HG03135 (cell line): ENCODE measurements around the gene PEX11G.

Experiments
- ATAC-seq: cut with Tn5 transposase; IDR thresholded peaks from one replicate; pipeline ENCODE4 v1.9.1; 2021; ENCODE audit warnings: mild to moderate bottlenecking, moderate library complexity; ENCODE audit not compliant: unreplicated experiment

Gene PEX11G

GRCh38 chr19:7522072-7522922 is 33.5 kb upstream of the PEX11G start, which contains the start of gene MCOLN1:
MCOLN1 (plus strand) TSS chr19:7522624; CDS start chr19:7522751, 127 bp downstream.
- ATAC-seq, result peak; percentile 69

- no peak for ATAC-seq
These were observed 32.8 kb upstream of the PEX11G start for GRCh38 chr19:7521551-7522071.

DNA sequence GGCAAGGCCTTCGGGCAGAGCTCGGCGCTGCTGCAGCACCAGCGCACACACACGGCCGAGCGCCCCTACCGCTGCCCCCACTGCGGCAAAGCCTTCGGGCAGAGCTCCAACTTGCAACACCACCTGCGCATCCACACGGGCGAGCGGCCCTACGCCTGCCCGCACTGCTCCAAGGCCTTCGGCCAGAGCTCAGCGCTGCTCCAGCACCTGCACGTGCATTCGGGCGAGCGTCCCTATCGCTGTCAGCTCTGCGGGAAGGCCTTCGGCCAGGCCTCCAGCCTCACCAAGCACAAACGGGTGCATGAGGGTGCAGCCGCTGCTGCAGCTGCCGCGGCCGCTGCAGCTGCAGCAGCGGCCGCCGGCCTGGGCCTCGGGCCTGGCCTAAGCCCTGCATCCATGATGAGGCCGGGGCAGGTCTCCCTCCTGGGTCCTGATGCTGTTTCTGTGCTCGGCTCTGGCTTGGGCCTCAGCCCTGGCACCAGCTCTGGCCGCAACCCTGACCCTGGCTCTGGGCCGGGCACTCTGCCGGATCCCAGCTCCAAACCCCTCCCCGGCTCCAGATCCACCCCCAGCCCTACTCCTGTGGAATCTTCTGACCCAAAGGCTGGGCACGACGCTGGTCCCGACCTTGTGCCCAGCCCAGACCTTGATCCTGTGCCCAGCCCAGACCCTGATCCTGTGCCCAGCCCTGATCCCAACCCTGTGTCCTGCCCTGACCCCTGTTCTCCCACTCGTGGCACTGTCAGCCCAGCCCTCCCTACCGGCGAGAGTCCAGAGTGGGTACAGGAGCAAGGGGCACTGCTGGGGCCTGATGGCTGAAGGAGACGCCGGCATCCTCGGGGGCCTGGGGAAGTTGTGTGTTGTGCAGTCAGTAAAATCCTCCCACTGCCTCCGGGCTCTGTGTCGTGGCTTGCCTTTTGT is 31.6 kb upstream of the PEX11G start:
- ATAC-seq, result no peak

- ATAC-seq, result no peak
These were observed 30.7 kb upstream of the PEX11G start for GRCh38 chr19:7519361-7520130.

DNA sequence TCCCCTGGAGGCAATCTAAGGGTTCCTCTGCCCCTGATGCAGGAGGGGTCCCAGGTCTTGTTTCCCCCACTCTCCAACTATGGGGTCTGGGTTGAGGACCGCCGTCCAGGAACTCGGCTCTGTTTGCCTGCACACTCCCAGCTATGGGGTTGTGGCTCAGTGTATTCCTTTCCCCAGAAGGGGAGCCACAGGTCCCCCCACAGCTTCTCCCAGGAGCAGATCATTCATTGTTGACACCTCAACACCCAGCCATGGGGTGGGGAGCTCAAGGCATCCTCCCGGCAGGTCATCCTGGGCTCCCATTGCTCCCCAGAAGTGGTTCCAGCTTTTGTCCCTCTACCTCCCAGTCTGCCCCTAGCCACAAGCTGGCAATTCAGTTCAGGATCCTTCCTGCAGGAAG is 28.0 kb upstream of the PEX11G start:
- no peak for ATAC-seq

DNA sequence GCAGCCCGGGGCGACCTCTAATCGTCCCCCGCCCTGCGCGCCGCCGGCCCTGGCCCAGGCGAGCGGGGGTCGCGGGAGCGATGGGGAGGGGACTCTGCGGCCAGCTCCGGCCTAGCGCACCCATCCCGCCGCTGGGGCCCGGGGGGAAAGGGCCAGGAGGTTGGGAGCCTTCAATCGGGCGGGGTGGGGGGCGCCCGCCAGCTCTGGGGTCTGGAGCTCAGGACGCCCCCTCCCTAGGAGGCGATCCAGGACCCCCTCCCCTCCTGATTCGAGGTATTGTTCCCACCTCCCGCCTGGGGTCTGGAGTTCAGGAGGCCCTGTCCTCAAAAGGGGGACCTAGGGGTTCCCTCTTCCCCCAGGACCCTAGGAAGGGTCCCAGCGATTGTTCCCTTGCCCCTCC is 27.5 kb upstream of the PEX11G start:
- no peak for ATAC-seq

- ATAC-seq, result no peak
These were observed 26.9 kb upstream of the PEX11G start, which contains the start of gene ZNF358 for GRCh38 chr19:7515645-7516151. ZNF358 (plus strand) TSS chr19:7516103; CDS start chr19:7519243, 3,140 bp downstream.

DNA sequence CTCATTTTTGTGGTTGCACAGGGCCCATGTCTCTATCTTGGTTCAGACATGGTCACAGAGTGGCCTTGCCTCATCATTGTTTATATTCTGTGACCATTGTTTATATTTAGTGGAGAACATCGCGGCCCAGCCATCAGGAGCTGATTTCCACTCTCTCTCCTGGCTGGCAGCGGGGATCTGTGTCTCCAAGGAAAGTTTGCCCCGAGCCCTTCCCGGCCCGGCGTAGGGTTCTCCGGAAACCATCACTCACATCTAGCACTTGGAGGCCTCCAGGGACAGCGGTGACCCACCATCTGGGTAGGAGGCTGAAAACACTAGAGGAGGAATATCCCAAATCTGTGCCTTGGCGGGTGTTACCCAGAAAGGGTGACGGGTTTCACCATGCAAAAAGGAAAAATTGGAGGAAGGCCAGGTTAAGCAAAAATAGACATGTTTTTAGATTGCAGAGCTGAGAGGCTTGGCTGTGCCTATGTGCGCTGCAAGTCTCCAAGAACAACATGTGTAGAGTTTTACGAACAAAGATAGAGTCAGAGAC is 26.3 kb upstream of the PEX11G start:
- ATAC-seq, result no peak

DNA sequence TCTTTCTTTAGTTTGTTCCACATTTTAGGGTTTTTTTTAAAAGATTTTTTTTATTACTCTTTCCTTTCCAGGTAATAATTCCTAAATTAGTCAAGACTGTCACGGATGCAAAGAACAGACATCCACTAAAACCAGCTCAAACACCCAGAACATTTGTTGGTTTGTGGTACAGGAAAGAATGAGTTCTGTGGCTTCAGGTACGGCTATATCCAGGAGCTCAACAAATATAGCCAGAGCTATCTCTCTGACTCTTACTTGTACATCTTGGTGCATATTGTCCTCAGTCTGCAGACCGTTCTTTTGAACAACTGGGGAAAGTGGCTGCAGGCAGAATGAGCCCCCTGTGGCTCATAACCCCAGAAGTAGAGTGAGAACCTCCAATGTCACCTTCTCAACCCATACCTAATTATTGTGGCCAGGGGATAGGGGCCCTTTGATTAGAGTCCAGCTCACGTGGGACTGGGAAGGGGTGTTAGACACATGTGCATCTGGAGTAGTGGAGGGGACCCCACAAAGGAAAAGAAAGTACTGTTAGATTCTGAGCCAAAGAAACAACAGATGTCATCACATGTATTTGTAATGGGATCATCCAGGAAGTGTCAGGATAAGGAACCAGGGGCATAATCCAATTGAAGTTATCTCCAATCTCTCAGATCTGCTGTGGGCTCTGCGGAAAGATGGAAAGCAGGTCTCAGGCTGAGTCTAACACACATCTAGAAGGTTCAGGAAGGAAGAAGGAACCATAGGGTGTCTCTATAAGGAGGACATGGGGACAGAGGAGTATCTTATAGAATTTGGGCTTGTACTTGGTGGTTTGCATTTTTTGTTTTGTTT is 25.2 kb upstream of the PEX11G start:
- ATAC-seq, result no peak

DNA sequence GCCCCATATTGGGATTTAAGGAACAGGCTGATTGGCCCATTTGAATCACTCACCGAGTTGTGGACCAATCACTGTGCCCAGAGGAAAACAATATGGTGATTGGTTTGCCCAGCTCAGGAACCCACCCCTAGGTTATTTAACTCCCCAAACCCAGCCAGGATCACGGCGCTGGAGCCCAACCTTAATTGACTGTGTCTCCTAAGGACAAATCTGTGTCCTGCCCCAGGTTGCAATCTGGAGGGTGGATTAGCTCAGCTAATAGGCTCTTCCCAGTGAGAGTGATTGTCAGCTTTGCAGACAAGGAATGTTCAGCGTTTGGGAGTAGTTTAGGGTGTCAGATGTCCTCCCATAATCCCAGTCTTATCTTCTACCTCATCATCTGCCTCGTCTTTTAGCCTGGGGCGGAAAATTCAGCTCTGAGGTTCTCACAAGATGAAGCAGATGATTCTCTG is 23.6 kb upstream of the PEX11G start:
- ATAC-seq, result no peak

DNA sequence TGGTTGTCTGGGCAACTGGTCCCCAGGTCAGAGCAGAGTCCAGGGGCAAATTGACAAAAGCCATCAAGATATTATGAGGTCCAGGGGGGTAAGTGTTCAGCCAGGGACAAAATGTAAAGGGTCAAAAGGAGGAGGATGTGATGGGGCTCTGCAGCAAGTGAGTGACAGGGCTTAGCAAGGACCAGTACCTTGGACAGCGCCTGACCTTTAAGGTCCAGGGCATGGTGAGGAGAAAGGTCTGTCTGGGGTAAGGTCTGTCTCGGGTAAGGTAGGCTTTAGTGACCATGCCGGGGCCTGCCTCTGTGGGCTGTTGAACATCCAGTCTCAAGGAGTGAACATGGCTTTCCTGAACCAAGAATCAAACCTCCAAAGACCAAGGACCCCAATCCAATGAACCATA is 20.8 kb upstream of the PEX11G start:
- no peak for ATAC-seq

DNA sequence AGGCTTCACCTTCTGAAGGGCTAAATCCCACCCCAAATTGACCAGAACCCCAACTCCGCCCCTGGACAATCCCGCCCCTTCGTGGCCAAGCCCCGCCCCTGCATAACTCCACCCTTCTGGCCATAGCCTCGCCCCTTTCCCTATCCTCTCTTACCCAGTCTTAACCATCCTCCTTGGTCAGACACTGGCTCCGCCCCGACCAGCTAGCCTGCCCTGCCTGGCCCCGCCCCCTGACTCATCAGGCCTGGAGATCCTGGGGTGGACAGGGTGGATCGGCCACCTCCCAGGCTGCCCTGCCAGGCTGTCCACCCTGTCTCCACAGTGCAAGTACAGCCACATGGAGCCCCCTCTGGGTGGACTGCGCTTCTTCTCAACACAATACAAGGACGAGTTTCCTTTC is 19.0 kb upstream of the PEX11G start:
- no peak for ATAC-seq

- no peak for ATAC-seq
These were observed 17.8 kb upstream of the PEX11G start for GRCh38 chr19:7506385-7507328.

DNA sequence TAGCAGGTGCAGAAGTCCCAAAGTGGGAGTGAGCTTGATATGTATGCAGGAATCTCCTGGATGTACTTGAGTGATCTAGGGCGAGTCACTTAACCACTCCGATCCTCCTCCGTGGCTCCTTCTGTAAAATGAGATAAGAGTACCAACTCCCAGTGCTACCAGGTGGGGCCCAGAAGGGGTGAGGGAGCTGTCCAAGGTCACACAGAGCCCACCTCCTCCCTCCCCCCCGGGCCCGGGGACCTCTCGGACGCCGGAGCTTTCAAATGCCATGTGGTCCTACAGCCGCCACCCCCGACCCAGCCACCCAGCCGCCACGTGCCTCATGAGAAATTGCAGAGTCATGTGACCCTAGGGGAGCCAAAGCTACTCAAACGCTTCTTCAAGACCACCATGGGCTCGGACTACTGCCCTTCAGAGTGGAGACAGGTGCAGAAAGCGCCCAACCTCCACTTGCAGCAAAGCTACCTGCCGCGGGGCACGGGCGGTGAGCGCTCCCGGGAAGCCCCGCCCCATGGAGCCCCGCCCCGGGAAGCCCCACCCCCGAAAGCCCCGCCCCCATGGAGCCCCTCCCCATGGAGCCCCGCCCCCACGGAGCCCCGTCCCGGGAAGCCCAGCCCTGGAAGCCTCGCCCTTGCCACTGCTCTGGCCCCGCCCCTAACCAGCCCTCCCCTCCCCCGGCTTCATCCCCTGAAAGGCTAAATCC is 17.0 kb upstream of the PEX11G start:
- ATAC-seq, result no peak

DNA sequence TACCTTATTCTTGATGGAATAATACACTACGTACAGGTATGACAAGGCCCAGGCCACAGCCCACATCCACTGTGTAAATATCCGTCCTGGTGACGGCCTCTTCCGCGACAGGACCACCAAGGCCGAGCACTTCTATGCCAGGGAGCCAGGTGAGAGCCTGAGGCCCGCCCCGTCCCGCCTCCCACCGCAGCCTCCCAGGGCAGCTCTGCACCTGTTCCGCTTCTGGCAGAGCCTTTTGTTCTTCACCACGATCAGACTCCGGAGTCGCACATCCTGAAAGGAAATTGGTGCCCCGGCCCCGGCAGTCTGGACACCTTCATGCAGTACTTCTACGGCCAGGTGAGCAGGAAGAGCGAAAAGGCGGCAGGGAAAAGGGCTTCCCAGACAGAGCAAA is 16.4 kb upstream of the PEX11G start:
- no peak for ATAC-seq

- no peak for ATAC-seq
These were observed 15.8 kb upstream of the PEX11G start for GRCh38 chr19:7504684-7505083.

GRCh38 chr19:7502552-7502951 is 13.7 kb upstream of the PEX11G start:
- ATAC-seq, result no peak
